PC-3 (cell line): ENCODE measurements around the gene VARS2.

Source experiments
- CTCF ChIP-seq: fragments of 300-600 bp; sonication (generic); conservative IDR thresholded peaks from 2 replicates; pipeline ENCODE4 v1.5.1; 2017; ENCODE audit warnings: antibody characterized with exemption, low read depth, mild to moderate bottlenecking, low read length
- EZH2 ChIP-seq: fragments of 300-600 bp; sonication (generic); IDR thresholded peaks from one replicate; pipeline ENCODE4 v1.6.1; 2017; ENCODE audit warnings: antibody characterized with exemption, mild to moderate bottlenecking, low read length; ENCODE audit not compliant: unreplicated experiment
- EZH2phosphoT487 ChIP-seq: fragments of 300-600 bp; sonication (generic); IDR thresholded peaks from 2 replicates; pipeline ENCODE4 v1.6.1; 2018; ENCODE audit warnings: mild to moderate bottlenecking, antibody characterized with exemption, low read length, borderline replicate concordance

GRCh38 chr6:30951907-30952469 lies 38.0 kb downstream of the VARS2 start:
- TF ChIP-seq CTCF (no peak), EZH2 (no peak), EZH2phosphoT487 (no peak)
